Sciatic nerve (tissue), 2 donors: ENCODE data around the gene RET. TPM values are rescaled to one million over a fixed set of nuclear protein-coding genes. Genes with fewer than 3 reads are reported as not detected.
"Not testable (repeated sequence)": the region's sequence is repeated elsewhere in the genome, so short reads cannot be mapped to it uniquely, and the experiment has no call there.

Source experiments
- ATAC-seq: fragments of 200-7000 bp; cut with Tn5 transposase; one replicate; pipeline ENCODE4 v1.9.1; 2020; ENCODE audit warnings: mild to moderate bottlenecking, moderate library complexity
- DNase-seq: peaks from one replicate; pipeline ENCODE4 v3.0.0-alpha.2; 2020; ENCODE audit warnings: low spot score
- intact Hi-C: fragments of 100-400 bp; cut with DNase I; formaldehyde crosslinking; loops from one replicate; pipeline ENCODE4 v1.14.2; 2022
- total RNA-seq: library from RNA; stranded (reverse); fragmentation: NEBNext Ultra II Directional; extraction: Animal tissue kit (Norgen Biotek cat#: 25700); gene quantifications from one replicate; pipeline ENCODE4 v1.2.1, GENCODE V29; 2021
- donor health status: DM: no; HTN: no; CAD: no.
- donor health status: DM: no; HTN: no; CAD: no.

Gene RET
- total RNA-seq, 1 donor from 2014 or later: 0.80 TPM

DNA sequence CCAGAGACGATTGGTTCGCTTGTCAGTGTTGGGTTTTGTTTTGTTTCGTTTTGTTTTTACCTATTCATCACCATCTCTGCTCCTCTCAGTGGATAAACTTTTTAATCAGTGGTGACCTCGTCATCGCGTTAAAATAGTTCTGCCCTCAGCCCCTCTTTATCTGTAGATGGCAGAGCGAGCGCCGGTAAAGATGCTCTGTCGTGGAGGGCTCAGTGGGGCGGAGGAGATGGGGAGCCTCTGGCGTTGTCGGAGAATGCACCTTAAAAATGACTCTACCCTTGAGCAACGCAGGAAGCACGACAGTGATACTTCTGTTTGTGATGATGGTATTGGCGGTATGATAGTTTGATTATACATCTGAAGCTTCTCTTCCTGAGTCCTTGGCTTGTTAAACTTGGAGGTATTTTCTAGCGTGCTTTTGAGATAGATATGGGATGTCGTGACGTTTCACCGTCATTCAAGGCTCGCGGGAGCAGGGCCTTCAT lies 61.9 kb downstream of the RET start:
- ATAC-seq (peak; percentile 37), DNase-seq (no peak)
- intact Hi-C loops: no loop called here

DNA sequence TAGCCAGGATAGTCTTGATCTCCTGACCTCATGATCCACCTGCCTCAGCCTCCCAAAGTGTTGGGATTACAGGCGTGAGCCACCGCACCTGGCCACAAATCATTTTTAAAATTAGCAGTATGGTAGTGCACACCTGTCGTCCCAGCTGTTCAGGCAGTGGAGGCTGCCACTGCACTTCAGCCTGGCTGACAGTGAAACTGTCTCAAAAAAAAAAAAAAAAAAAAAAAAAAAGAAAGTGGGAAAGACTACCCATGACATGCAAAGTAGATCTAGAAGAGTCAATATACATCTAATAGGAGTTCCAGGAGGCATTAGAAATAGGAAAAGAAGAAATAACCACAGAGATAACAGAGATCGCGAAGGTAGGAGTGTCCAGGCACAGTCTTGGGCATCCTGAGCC lies 64.6 kb downstream of the RET start:
- DNase-seq: no peak
- no peak for ATAC-seq

DNA sequence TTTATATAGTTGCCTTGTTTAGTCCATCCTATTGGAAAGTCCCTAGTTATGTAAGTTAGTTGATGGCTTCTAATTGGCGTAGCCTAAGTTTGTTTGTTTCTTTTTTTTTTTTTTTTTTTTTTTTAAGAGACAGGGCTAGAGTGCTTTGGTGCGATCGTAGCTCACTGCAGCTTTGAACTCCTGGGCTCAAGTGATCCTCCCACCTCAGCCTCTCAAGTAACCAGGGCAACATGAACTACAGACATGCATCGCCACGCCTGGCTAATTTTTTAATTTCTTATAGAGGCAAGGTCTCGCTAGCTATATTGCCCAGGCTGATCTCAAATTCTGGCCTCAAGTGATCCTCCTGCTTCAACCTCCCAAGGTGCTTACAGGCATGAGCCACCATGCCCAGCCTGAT lies 68.4 kb downstream of the RET start:
- ATAC-seq (no peak), DNase-seq (no peak)
- intact Hi-C loops: no loop called here

More for the DNA sequence above, 64.6 kb downstream of the RET start:
- intact Hi-C loops: no loop called here

DNA sequence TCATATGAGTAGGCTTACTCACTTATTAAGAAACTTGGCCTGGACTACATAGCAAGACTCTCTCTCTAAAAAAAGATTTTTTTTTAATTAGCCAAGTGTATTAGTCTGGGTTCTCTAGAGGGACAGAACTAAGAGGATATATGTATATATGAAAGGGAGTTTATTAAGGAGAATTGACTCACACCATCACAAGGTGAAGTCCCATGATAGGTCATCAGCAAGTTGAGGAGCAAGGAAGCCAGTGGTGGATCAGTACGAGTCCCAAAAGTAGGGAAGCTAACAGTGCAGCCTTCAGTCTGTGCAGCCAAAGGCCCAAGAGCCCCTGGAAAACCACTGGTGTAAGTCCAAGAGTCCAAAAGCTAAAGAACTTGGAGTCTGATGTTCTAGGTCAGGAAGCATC lies 69.1 kb downstream of the RET start:
- intact Hi-C loops, ATAC-seq, DNase-seq: not testable (repeated sequence)

DNA sequence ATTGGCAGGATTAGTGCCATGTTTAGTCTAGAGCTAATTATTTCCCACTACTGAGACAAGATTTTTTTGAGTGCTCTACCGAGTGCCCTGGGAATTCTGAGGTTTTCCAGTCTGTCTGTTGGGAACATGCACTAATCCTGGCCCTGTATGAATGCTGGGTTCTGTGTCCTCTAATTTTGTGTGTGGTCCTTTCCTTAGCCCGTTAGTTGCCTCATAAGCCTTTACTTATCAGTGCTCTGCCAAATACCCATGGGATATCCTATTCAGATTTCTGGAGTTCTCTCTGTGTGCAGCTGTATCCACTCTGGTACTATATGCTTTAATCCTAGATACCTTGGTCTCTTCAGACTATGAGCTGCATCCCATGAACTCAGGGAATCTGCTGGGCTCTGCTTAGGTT lies 74.5 kb downstream of the RET start:
- intact Hi-C loops: no loop called here
- DNase-seq (no peak), ATAC-seq (no peak)

DNA sequence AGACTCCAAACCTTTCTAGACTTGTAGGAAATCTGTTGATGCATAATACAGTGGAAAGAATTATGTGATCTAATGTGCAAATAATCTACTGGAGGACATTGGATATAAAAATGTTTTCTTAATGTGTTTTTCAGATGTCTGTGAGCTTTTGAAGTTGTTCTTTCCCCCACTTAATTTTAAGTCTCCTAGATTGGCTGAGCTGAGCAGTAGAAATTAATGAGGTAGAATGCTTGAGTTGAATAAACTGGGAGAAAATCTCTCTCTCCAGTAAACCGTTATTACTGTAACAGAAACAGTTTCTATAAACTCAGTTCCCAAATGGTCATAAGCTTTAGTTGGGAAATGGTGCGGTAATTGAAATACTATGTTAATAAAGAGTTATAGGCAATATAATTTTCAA lies 77.0 kb downstream of the RET start:
- no peak for ATAC-seq
- no peak for DNase-seq
- intact Hi-C loops: no loop called here

DNA sequence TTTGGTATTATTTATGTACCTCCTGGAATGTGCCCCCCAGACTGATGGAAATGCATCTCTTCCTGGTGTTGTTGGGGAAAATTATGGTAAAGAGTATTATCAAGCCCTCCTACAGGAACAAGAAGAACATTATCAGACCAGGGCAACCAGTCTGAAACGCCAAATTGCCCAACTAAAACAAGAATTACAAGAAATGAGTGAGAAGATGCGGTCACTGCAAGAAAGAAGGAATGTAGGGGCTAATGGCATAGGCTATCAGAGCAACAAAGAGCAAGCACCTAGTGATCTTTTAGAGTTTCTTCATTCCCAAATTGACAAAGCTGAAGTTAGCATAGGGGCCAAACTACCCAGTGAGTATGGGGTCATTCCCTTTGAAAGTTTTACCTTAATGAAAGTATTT lies 78.4 kb downstream of the RET start:
- intact Hi-C loops: no loop called here
- ATAC-seq (no peak), DNase-seq (no peak)

DNA sequence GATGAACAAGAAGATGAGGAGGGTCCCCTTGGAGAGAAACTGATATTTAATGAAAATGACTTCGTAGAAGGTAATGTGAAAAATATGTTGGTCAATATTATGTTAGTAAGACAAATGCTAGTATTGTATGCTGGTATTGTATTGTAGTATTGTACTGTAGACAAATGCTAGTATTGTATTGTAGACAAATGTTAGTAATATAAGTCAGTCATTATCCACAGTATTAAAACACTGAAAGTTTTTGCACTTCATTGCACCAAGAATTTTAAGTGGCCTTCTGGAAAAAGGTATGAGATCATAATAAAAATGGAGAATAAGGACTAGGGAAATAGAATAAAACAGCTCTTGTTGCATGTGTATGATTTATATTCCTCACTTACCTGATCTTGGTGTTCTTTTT lies 78.9 kb downstream of the RET start:
- DNase-seq: no peak
- ATAC-seq: no peak
- intact Hi-C loops: no loop called here

DNA sequence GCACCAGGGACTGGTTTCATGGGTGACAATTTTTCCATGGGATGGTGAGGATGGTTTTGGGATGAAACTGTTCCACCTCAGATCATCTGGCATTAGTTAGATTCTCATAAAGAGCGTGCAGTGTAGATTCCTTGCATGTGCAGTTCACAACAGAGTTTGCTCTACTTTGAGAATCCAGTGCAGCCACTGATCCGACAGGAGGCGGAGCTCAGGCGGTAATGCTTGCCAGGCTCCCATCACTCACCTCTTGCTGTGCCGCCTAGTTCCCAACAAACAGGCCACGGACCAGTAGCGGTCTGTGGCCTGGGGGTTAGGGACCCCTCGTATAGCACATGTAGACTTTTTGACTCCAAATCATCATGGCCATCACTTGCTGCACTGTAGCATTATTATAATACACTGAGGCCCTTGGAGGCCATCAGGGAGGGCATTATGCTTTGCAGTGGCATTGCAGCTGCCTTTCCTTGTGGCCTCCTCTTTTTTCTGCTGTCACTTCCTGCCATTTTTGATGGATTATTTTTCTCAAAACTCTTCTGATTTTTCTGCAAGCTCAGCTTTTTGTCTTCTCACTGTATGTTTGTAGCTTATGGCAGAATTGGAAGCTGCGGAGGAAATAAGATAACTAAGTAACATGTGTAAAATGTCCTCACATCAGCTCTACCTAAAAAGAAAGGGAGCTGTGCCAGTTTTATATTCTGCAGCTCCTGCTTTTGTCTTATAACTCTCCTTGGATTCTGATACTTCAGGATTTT lies 79.9 kb downstream of the RET start:
- intact Hi-C loops: no loop called here
- no peak for ATAC-seq
- DNase-seq: no peak

DNA sequence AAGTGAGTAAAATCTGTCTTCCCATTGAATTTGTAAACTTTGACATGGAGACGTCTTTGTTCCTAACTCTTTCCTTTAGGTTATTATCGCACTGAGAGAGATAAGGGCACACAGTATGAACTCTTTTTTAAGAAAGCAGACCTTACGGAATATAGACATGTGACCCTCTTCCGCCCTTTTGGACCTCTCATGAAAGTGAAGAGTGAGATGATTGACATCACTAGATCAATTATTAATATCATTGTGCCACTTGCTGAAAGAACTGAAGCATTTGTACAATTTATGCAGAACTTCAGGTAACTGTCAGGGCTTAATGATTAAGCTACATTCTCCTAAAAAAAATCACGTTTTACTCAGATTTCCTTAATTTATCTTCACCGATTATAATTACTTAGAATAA lies 81.8 kb downstream of the RET start:
- no peak for ATAC-seq
- intact Hi-C loops: no loop called here
- no peak for DNase-seq

DNA sequence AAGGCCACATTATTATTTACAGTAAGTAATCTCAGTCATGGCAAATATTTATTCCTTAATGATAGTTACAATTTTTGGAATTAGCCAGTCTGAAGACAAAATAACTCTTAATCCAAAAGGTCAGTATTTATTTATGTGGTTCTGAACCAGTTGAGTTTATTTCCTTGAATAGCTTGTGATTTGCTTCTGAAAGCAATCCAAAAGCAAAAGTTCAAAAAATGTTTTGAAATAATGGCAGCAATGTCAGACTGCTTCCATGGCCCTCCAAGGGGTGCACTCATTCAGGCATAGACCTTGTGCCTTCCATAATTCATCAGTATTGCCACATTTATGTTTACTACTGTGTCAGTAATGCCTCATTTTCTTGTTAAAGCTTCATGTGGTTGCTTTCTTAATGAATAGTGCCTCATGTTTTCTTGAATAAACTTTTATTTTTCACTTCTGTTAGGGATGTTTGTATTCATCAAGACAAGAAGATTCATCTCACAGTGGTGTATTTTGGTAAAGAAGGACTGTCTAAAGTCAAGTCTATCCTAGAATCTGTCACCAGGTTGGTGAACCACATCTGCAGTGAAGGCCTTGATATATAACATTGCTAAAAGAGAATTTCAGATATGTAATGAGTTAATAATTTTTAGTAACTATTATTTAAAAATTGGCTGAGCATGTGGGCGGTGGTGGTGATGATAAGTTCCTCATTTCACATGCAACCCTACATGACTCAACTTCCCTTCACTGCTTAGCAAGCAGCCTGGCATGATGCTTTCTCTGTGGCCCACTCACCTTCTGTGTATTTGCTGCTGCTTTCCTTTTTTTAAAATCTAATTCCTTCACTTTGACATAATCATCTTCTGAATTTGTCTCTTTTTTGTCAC lies 83.4 kb downstream of the RET start:
- ATAC-seq (no peak), DNase-seq (no peak)
- intact Hi-C loops: no loop called here

DNA sequence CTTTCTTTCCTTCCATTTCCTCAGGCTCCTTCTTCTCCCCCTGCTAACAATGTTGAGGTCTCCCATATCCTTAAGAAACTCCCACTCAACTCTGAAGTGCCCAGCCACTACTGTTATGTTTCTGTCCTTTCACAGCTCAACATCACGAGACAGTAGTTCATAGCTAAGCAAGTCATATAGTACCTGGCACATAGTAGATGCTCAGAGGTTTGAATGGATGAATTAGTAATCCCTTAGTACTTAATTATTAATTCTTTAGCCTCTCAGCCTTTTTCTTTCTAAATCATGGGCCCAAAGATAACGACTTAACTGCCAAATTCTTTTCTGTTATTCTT lies 84.0 kb downstream of the RET start:
- ATAC-seq (no peak), DNase-seq (no peak)
- intact Hi-C loops: no loop called here

DNA sequence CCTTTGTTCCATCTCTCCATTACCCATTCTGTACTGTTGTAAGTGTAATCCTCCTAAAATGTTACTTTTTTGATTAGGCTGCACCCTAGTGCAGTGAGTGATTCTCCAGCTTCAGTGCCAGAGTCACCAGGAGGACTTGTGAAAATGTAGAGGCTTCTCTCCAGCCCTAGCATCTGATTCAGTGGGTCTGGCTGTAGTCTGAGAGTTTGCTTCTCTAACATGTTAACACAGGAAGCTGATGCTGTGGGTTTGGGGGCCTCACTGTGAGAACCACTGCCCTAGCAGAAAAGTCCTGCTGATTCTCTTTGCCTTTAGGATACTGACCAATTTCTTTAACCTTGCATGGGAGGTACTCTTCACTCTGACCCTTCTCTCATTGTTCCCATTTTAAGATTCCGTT lies 85.7 kb downstream of the RET start:
- DNase-seq (no peak), ATAC-seq (no peak)
- intact Hi-C loops: no loop called here

DNA sequence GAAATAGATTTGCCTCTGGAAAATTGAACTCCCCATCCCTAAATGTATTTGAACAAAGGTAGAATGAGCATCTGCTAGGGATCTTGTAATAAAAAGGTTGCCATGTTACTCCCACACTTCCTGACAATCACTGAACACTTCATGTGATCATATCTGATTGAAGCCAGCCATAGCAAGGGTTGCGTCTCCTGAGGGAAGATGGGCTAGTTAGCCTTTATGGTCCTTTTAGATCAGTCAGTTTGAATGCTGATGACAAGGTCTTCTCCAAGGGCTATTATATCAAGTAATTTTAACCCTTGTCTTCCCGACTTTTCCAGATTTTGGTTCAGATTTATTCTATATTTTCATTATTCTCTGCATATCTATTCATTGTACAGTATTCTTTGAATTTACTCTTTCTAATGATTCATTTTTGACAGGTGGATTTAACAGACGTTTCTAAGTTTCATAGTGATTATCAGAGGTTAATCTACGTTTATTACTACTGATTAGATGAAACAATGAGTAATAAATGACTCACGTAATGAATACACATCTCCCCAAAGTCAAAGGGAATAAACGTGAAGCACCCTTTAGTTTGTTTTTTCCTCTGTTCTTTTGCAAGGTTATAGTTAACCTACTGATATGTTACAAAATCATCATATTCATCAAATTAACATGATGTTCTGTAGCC lies 89.5 kb downstream of the RET start:
- ATAC-seq (no peak), DNase-seq (no peak)
- intact Hi-C loops: no loop called here

DNA sequence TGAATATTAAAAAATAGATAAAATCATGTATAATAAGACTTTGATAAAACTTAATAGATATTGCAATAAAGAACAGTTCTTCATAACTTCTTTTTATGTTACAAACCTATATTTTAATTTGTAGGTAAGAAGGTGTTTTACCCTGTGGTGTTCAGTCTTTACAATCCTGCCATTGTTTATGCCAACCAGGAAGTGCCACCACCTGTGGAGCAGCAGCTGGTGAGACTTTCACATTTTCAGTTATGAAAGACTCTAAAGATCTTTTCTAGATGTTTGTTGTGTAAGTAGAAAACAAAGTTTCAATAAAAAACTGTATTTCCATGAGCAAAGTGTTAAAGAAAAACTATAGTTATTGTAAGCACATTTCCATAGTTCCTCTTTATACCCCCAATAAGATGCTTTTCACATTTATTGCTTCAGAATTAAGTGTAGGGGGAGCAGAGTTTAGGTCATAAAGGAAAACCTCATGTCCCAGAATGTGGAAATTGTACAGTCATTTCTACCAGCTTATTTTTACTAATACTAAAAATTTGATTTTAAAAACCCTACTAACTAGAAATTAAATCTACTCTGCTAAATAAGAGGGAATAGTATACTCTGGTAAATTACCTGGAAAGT lies 90.1 kb downstream of the RET start:
- DNase-seq (no peak), ATAC-seq (no peak)
- intact Hi-C loops: no loop called here

DNA sequence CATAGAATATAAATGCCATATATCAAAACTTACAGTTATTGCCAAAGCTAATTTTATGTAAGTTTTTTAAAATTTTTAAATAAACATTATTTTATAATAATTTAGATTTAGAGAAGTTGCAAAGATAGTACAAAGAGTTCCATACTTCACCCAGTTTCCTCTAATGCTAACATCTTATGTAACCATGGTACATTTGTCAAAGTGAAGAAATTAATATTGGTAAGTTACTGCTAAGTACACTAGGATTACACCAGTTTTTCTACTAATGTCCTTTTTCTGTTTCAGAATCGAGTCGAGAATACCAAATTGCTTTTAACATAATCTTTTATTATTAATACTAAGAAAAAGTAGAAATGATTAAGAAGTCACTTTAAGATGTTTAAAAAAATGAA lies 90.6 kb downstream of the RET start:
- intact Hi-C loops: no loop called here
- ATAC-seq (no peak), DNase-seq (no peak)

DNA sequence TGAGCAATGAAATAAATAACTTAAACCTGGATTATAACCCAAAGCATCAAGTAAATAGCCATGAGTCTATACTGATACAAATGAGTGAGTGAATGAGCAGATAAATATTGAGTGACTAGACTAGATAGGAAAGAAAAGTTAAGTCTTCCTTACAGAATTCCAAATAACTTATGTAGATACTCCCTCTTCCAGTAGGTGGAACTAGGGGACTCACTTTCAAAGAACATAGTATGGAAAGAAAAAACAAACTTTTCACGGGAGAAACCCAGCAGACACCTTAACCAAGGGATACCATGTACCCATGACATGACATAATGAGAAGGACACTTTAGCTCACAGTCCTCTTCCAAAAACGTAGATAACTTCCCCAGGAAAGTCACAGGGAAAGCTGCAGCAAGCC lies 93.6 kb downstream of the RET start:
- no peak for ATAC-seq
- no peak for DNase-seq
- intact Hi-C loops: no loop called here

DNA sequence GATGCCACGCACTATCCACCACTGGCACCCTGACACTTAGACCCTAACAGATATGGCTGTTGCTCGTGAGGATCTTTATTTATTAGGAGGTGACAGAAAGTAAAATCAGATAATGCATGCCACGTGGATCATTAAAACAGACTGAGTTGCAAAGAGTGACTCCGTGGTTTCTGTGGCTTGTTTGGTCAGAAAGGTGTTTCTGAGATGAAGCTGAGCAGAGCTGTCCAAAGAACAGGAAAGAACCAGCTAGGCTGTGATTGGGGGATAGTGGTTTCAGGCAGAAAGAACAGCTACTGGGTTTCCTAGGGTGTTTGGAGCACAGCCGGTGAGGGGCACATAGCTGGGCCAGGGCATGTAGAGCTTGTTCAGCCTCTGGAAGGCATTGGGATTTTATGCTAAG lies 95.8 kb downstream of the RET start:
- intact Hi-C loops: no loop called here

DNA sequence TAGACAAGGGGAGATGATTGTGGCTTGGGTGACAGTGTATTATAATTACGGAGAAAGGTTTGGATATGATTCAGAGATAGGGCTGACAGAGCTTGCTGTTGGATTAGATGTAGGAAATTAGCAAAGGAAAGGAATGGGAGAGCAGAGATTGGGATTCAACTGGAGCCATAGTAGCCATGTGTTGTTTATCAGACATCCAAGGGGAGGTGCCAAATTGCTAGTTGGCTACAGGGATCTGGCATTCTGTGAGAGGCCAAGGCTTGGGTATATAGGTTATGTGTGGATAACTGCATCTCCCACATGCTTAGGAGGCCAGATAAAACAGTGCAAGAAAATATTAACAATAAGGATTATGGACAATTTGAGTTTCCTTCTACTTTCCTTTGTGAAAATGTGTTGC lies 96.3 kb downstream of the RET start:
- intact Hi-C loops: no loop called here
- no peak for ATAC-seq
- no peak for DNase-seq

More for the DNA sequence above, 95.8 kb downstream of the RET start:
- DNase-seq (no peak), ATAC-seq (no peak)

DNA sequence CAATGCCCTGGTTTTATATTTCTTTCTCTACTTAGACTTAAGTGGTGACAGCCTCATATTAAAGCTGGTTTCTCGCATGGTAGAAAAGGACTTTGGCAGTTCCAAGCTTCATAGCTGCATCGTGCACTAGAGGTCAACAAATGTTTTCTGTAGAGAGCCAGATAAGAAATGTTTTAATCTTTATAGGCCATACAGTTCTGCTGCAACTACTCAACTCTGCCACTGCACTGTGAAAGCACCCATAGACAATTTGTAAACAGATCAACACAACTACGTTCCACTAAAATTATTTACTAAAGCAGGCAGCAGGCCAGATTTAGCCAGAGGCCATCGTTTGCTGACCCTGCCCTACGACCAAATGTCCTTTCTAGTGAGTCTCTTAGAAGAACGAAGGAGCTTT lies 98.1 kb downstream of the RET start:
- DNase-seq (no peak), ATAC-seq (no peak)
- intact Hi-C loops: no loop called here
